ENCODE results near the gene IL37.
A peak's percentile ranks its signal among the peaks of the same experiment; 100 is the strongest.
"Not testable (repeated sequence)": the region's sequence is repeated elsewhere in the genome, so short reads cannot be mapped to it uniquely, and the experiment has no call there.

The IL37 gene

GRCh38 chr2:112921982-112922381, 11.0 kb downstream of the IL37 start:
- H3K9me3 Mint-ChIP-seq: no peaks in the 10 kb centered on the region
- H3K4me3 Mint-ChIP-seq: no peak overlapping the region

GRCh38 chr2:112923237-112923966, 12.4 kb downstream of the IL37 start:
- DNase-seq (ENCODE audit: low spot score): no peak
- Mint-ChIP-seq H3K9me3 (no peaks in the 10 kb centered on the region), H3K4me3 (no peak overlapping the region), H3K36me3 (ENCODE audit: low read depth) (no peaks in the 10 kb centered on the region), H3K27ac (no peak overlapping the region), H3K4me1 (ENCODE audit: low read depth) (peaks cover 3% of the 10 kb centered on the region), H3K27me3 (ENCODE audit: low read depth) (no peaks in the 10 kb centered on the region)

More at GRCh38 chr2:112921982-112922381, 11.0 kb downstream of the IL37 start:
- no peak for DNase-seq (ENCODE audit: low spot score)
- Mint-ChIP-seq H3K27ac (no peak overlapping the region), H3K4me1 (ENCODE audit: low read depth) (peaks cover 4% of the 10 kb centered on the region), H3K27me3 (ENCODE audit: low read depth) (no peaks in the 10 kb centered on the region), H3K36me3 (ENCODE audit: low read depth) (no peaks in the 10 kb centered on the region)

GRCh38 chr2:112923967-112924338, 13.0 kb downstream of the IL37 start:
- Mint-ChIP-seq H3K4me1 (ENCODE audit: low read depth) (peaks cover 3% of the 10 kb centered on the region), H3K4me3 (no peak overlapping the region), H3K9me3 (no peaks in the 10 kb centered on the region), H3K27ac (no peak overlapping the region), H3K27me3 (ENCODE audit: low read depth) (no peaks in the 10 kb centered on the region), H3K36me3 (ENCODE audit: low read depth) (no peaks in the 10 kb centered on the region)
- DNase-seq (ENCODE audit: low spot score): no peak

- no peak for DNase-seq (ENCODE audit: low spot score)
- Mint-ChIP-seq H3K9me3 (no peaks in the 10 kb centered on the region), H3K27ac (no peak overlapping the region), H3K4me3 (no peak overlapping the region), H3K36me3 (ENCODE audit: low read depth) (no peaks in the 10 kb centered on the region), H3K4me1 (ENCODE audit: low read depth) (peaks cover 3% of the 10 kb centered on the region), H3K27me3 (ENCODE audit: low read depth) (no peaks in the 10 kb centered on the region)
Measured at GRCh38 chr2:112924360-112924759, 13.4 kb downstream of the IL37 start.

- Mint-ChIP-seq H3K9me3 (no peaks in the 10 kb centered on the region), H3K27ac (no peak overlapping the region), H3K27me3 (ENCODE audit: low read depth) (no peaks in the 10 kb centered on the region), H3K4me3 (no peak overlapping the region), H3K36me3 (ENCODE audit: low read depth) (no peaks in the 10 kb centered on the region), H3K4me1 (ENCODE audit: low read depth) (peaks cover 3% of the 10 kb centered on the region)
- no peak for DNase-seq (ENCODE audit: low spot score)
Measured at GRCh38 chr2:112924821-112925220, 13.9 kb downstream of the IL37 start.

GRCh38 chr2:112926707-112927106, 15.7 kb downstream of the IL37 start:
- no peaks in the 10 kb centered on the region for H3K9me3 Mint-ChIP-seq
- no peak overlapping the region for H3K4me3 Mint-ChIP-seq
- DNase-seq (ENCODE audit: low spot score): no peak

GRCh38 chr2:112927745-112928144, 16.8 kb downstream of the IL37 start:
- no peaks in the 10 kb centered on the region for H3K27me3 Mint-ChIP-seq (ENCODE audit: low read depth)
- H3K36me3 Mint-ChIP-seq (ENCODE audit: low read depth): no peaks in the 10 kb centered on the region
- no peaks in the 10 kb centered on the region for H3K9me3 Mint-ChIP-seq
- no peak overlapping the region for H3K4me3 Mint-ChIP-seq
- no peak for DNase-seq (ENCODE audit: low spot score)
- no peak overlapping the region for H3K27ac Mint-ChIP-seq
- H3K4me1 Mint-ChIP-seq (ENCODE audit: low read depth): no peaks in the 10 kb centered on the region

More at GRCh38 chr2:112926707-112927106, 15.7 kb downstream of the IL37 start:
- Mint-ChIP-seq H3K36me3 (ENCODE audit: low read depth) (no peaks in the 10 kb centered on the region), H3K27ac (no peak overlapping the region), H3K4me1 (ENCODE audit: low read depth) (no peaks in the 10 kb centered on the region), H3K27me3 (ENCODE audit: low read depth) (no peaks in the 10 kb centered on the region)

- no peak overlapping the region for H3K27ac Mint-ChIP-seq
- H3K4me1 Mint-ChIP-seq (ENCODE audit: low read depth): peaks cover 2% of the 10 kb centered on the region
- no peaks in the 10 kb centered on the region for H3K36me3 Mint-ChIP-seq (ENCODE audit: low read depth)
- no peaks in the 10 kb centered on the region for H3K9me3 Mint-ChIP-seq
- peaks cover 16% of the 10 kb centered on the region for H3K27me3 Mint-ChIP-seq (ENCODE audit: low read depth)
- no peak for DNase-seq (ENCODE audit: low spot score)
- no peak overlapping the region for H3K4me3 Mint-ChIP-seq
Measured at GRCh38 chr2:112933261-112933660, 22.3 kb downstream of the IL37 start.

GRCh38 chr2:112934117-112934516, 23.2 kb downstream of the IL37 start:
- H3K4me1 Mint-ChIP-seq (ENCODE audit: low read depth); H3K27ac Mint-ChIP-seq; H3K36me3 Mint-ChIP-seq (ENCODE audit: low read depth); DNase-seq (ENCODE audit: low spot score); H3K4me3 Mint-ChIP-seq; H3K9me3 Mint-ChIP-seq: not testable (repeated sequence)
- H3K27me3 Mint-ChIP-seq (ENCODE audit: low read depth): peaks cover 22% of the 10 kb centered on the region

GRCh38 chr2:112936927-112937232, 25.9 kb downstream of the IL37 start:
- H3K4me1 Mint-ChIP-seq (ENCODE audit: low read depth): peaks cover 4% of the 10 kb centered on the region
- no peak for DNase-seq (ENCODE audit: low spot score)
- no peak overlapping the region for H3K4me3 Mint-ChIP-seq
- H3K9me3 Mint-ChIP-seq: no peaks in the 10 kb centered on the region
- H3K27me3 Mint-ChIP-seq (ENCODE audit: low read depth): peaks cover 26% of the 10 kb centered on the region
- H3K27ac Mint-ChIP-seq: no peak overlapping the region
- H3K36me3 Mint-ChIP-seq (ENCODE audit: low read depth): no peaks in the 10 kb centered on the region

GRCh38 chr2:112938904-112939303, 27.9 kb downstream of the IL37 start:
- no peak overlapping the region for H3K27ac Mint-ChIP-seq
- DNase-seq (ENCODE audit: low spot score): no peak
- no peaks in the 10 kb centered on the region for H3K36me3 Mint-ChIP-seq (ENCODE audit: low read depth)
- H3K4me1 Mint-ChIP-seq (ENCODE audit: low read depth): peaks cover 7% of the 10 kb centered on the region
- H3K27me3 Mint-ChIP-seq (ENCODE audit: low read depth): peaks cover 29% of the 10 kb centered on the region
- no peaks in the 10 kb centered on the region for H3K9me3 Mint-ChIP-seq
- no peak overlapping the region for H3K4me3 Mint-ChIP-seq

- Mint-ChIP-seq H3K27me3 (ENCODE audit: low read depth) (peaks cover 30% of the 10 kb centered on the region), H3K36me3 (ENCODE audit: low read depth) (no peaks in the 10 kb centered on the region), H3K4me1 (ENCODE audit: low read depth) (peaks cover 7% of the 10 kb centered on the region), H3K4me3 (no peak overlapping the region), H3K9me3 (no peaks in the 10 kb centered on the region), H3K27ac (no peak overlapping the region)
- DNase-seq (ENCODE audit: low spot score): no peak
Measured at GRCh38 chr2:112939425-112939824, 28.5 kb downstream of the IL37 start.

- no peak overlapping the region for H3K4me3 Mint-ChIP-seq
- H3K27me3 Mint-ChIP-seq (ENCODE audit: low read depth): peaks cover 37% of the 10 kb centered on the region
- DNase-seq (ENCODE audit: low spot score): no peak
- no peak overlapping the region for H3K27ac Mint-ChIP-seq
- H3K9me3 Mint-ChIP-seq: peaks cover 6% of the 10 kb centered on the region
- H3K36me3 Mint-ChIP-seq (ENCODE audit: low read depth): no peaks in the 10 kb centered on the region
- peaks cover 6% of the 10 kb centered on the region for H3K4me1 Mint-ChIP-seq (ENCODE audit: low read depth)
Measured at GRCh38 chr2:112940859-112941625, 30.1 kb downstream of the IL37 start.

GRCh38 chr2:112941753-112942653, 31.0 kb downstream of the IL37 start:
- peaks cover 32% of the 10 kb centered on the region for H3K27me3 Mint-ChIP-seq (ENCODE audit: low read depth)
- no peak overlapping the region for H3K27ac Mint-ChIP-seq
- no peak overlapping the region for H3K4me3 Mint-ChIP-seq
- H3K9me3 Mint-ChIP-seq: peaks cover 6% of the 10 kb centered on the region
- peak; percentile 65 for DNase-seq (ENCODE audit: low spot score)
- no peaks in the 10 kb centered on the region for H3K36me3 Mint-ChIP-seq (ENCODE audit: low read depth)
- peaks cover 4% of the 10 kb centered on the region for H3K4me1 Mint-ChIP-seq (ENCODE audit: low read depth)

Measured in T-helper 2 cell treated with Interferon-gamma antibody and Interleukin-4, amounts not matched to agents 5 μg/mL and 100 μg/mL, for 36 hours (primary cell).